Pons (tissue), 1 donor: Measurements from ENCODE around the gene S100A5.
A peak's percentile ranks its signal among the peaks of the same experiment; 100 is the strongest.
"Not testable (repeated sequence)": the region's sequence is repeated elsewhere in the genome, so short reads cannot be mapped to it uniquely, and the experiment has no call there.

Source experiments
- DNase-seq: peaks from one replicate; pipeline ENCODE4 v3.0.0-alpha.2; 2016; ENCODE audit warnings: low spot score

The S100A5 gene

GRCh38 chr1:153566414-153567371, 26.0 kb upstream of the S100A5 start:
- peak; percentile 30 for DNase-seq

- DNase-seq = no peak
Measured at GRCh38 chr1:153565529-153566374, 25.0 kb upstream of the S100A5 start, which contains the start of gene S100A2. Gene S100A2 (minus strand): TSS chr1:153565844. CDS start chr1:153563877, 1,967 bp downstream.

GRCh38 chr1:153563991-153564390, 23.3 kb upstream of the S100A5 start:
- no peak for DNase-seq

GRCh38 chr1:153563483-153563901, 22.8 kb upstream of the S100A5 start:
- DNase-seq = no peak

- not testable (repeated sequence) for DNase-seq
Measured at GRCh38 chr1:153562021-153562420, 21.3 kb upstream of the S100A5 start.

GRCh38 chr1:153561466-153561985, 20.8 kb upstream of the S100A5 start:
- DNase-seq = no peak

- no peak for DNase-seq
Measured at GRCh38 chr1:153560771-153561465, 20.2 kb upstream of the S100A5 start.

GRCh38 chr1:153560241-153560640, 19.5 kb upstream of the S100A5 start:
- no peak for DNase-seq

GRCh38 chr1:153557877-153558276, 17.1 kb upstream of the S100A5 start:
- DNase-seq = no peak

- no peak for DNase-seq
Measured at GRCh38 chr1:153556348-153556747, 15.6 kb upstream of the S100A5 start.

- DNase-seq = no peak
Measured at GRCh38 chr1:153553830-153554541, 13.3 kb upstream of the S100A5 start.

- DNase-seq = no peak
Measured at GRCh38 chr1:153553096-153553495, 12.4 kb upstream of the S100A5 start.

- DNase-seq = no peak
Measured at GRCh38 chr1:153552335-153552734, 11.6 kb upstream of the S100A5 start.

GRCh38 chr1:153550827-153551500, 10.2 kb upstream of the S100A5 start:
- peak; percentile 28 for DNase-seq

GRCh38 chr1:153550398-153550758, 9.6 kb upstream of the S100A5 start:
- DNase-seq = no peak

- DNase-seq = no peak
Measured at GRCh38 chr1:153549741-153550397, 9.1 kb upstream of the S100A5 start.

GRCh38 chr1:153548722-153549688, 8.3 kb upstream of the S100A5 start, which contains the start of gene S100A3:
Gene S100A3 (minus strand): TSS chr1:153549258. CDS start chr1:153548485, 773 bp downstream.
- no peak for DNase-seq
